Memory B cell (primary cell): ENCODE data around the gene ALDH6A1.
"Not testable (repeated sequence)": the region's sequence is repeated elsewhere in the genome, so short reads cannot be mapped to it uniquely, and the experiment has no call there.

ENCODE experiments used
- ATAC-seq: fragments of 150-1000 bp; cut with Tn5 transposase; 2 replicates; pipeline ENCODE4 v1.10.0; 2021; ENCODE audit warnings: low read depth, mild to moderate bottlenecking, moderate library complexity
- DNase-seq, 2 donors: peaks; one replicate each; pipeline ENCODE4 v3.0.0; 2022; ENCODE audit warnings: low spot score in 2 of 2
- H3K27ac Mint-ChIP-seq: one replicate; pipeline ENCODE4 v1.8.0; 2022; ENCODE audit warnings: mild to moderate bottlenecking, moderate library complexity, mixed read lengths
- H3K27me3 Mint-ChIP-seq: one replicate; pipeline ENCODE4 v1.8.0; 2022; ENCODE audit warnings: mixed read lengths
- H3K36me3 Mint-ChIP-seq: one replicate; pipeline ENCODE4 v1.8.0; 2022; ENCODE audit warnings: mild to moderate bottlenecking, mixed read lengths
- H3K4me1 Mint-ChIP-seq: one replicate; pipeline ENCODE4 v1.8.0; 2022; ENCODE audit warnings: mixed read lengths
- H3K4me3 Mint-ChIP-seq: one replicate; pipeline ENCODE4 v1.8.0; 2022; ENCODE audit warnings: mild to moderate bottlenecking, moderate library complexity, mixed read lengths
- H3K9me3 Mint-ChIP-seq: one replicate; pipeline ENCODE4 v1.8.0; 2022; ENCODE audit warnings: mixed read lengths

The ALDH6A1 gene

GRCh38 chr14:74084277-74085046 is at the start of gene ALDH6A1, which contains the start of gene LIN52:
ALDH6A1 (minus strand) TSS chr14:74084453; CDS start chr14:74084394, 59 bp downstream.
LIN52 (plus strand) TSS chr14:74084956; CDS start chr14:74084975, 19 bp downstream.
- DNase-seq (peak; percentile 97 to 100), ATAC-seq (peak; percentile 87)
- H3K4me1 Mint-ChIP-seq = peaks cover 18% of the 10 kb centered on the region
- H3K27ac Mint-ChIP-seq = peak within 1 kb of the TSS; percentile 89
- H3K36me3 Mint-ChIP-seq = peaks cover 5% of the 10 kb centered on the region
- H3K9me3 Mint-ChIP-seq = no peaks in the 10 kb centered on the region
- no peaks in the 10 kb centered on the region for H3K27me3 Mint-ChIP-seq
- H3K4me3 Mint-ChIP-seq = peak within 1 kb of the TSS; percentile 98

- no peak overlapping the region for H3K4me3 Mint-ChIP-seq
- H3K36me3 Mint-ChIP-seq = peaks cover 16% of the 10 kb centered on the region
- DNase-seq = no peak
- H3K27ac Mint-ChIP-seq = no peak overlapping the region
- H3K9me3 Mint-ChIP-seq = peaks cover 2% of the 10 kb centered on the region
- ATAC-seq = no peak
- no peaks in the 10 kb centered on the region for H3K4me1 Mint-ChIP-seq
- H3K27me3 Mint-ChIP-seq = no peaks in the 10 kb centered on the region
These were observed 43.4 kb upstream of the ALDH6A1 start for GRCh38 chr14:74127634-74128033.

- peaks cover 16% of the 10 kb centered on the region for H3K36me3 Mint-ChIP-seq
- peaks cover 2% of the 10 kb centered on the region for H3K9me3 Mint-ChIP-seq
- no peaks in the 10 kb centered on the region for H3K27me3 Mint-ChIP-seq
- no peak overlapping the region for H3K4me3 Mint-ChIP-seq
- H3K4me1 Mint-ChIP-seq = no peaks in the 10 kb centered on the region
- ATAC-seq (no peak), DNase-seq (no peak)
- H3K27ac Mint-ChIP-seq = no peak overlapping the region
These were observed 42.2 kb upstream of the ALDH6A1 start for GRCh38 chr14:74126315-74127013.

DNA sequence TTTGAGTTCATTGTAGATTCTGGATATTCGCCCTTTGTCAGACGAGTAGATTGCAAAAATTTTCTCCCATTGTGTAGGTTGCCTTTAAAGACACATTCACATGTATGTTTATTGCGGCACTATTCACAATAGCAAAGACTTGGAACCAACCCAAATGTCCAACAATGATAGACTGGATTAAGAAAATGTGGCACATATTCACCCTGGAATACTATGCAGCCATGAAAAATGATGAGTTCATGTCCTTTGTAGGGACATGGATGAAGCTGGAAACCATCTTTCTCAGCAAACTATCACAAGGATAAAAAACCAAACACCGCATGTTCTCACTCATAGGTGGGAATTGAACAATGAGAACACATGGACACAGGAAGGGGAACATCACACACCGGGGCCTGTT is 41.2 kb upstream of the ALDH6A1 start:
- not testable (repeated sequence) for H3K4me3 Mint-ChIP-seq, H3K9me3 Mint-ChIP-seq, H3K27ac Mint-ChIP-seq, H3K4me1 Mint-ChIP-seq, ATAC-seq, DNase-seq, H3K27me3 Mint-ChIP-seq
- H3K36me3 Mint-ChIP-seq = peaks cover 21% of the 10 kb centered on the region

DNA sequence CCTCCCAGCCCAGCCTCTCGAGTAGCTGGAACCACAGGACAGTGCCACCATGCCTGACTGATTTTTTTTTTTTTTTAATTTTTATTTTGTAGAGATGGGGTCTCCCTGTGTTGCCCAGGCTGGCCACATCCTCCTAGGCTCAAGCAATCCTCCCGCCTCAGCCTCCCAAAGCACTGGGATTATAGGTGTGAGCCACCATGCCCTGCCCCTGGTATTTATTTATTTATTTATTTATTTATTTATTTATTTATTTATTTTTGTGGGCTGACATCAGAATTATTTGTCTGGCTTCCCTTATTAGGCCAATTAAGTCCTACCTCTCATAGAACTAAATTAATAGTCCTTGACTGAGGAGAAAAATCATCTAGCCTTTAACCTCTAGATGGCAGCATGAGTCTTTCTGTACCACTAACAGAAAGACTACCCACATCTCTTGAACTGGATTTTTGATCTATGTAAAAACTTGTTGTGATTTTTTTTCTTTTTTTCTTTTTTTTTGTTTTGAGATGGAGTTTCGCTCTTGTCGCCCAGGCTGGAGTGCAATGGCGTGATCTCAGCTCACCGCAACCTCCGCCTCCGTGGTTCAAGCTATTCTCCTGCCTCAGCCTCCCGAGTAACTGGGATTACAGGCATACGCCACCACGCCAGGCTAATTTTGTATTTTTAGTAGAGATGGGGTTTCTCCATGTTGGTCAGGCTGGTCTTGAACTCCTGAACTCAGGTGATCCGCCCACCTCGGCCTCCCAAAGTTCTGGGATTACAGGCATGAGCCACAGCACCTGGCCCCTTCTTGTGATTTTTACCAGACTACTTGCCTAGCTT is 27.4 kb upstream of the ALDH6A1 start:
- DNase-seq (peak in 1 of 2 donors; percentile 18), ATAC-seq (peak; percentile 59)
- H3K27ac Mint-ChIP-seq, H3K4me3 Mint-ChIP-seq, H3K27me3 Mint-ChIP-seq, H3K9me3 Mint-ChIP-seq, H3K4me1 Mint-ChIP-seq: not testable (repeated sequence)
- peaks cover 17% of the 10 kb centered on the region for H3K36me3 Mint-ChIP-seq

DNA sequence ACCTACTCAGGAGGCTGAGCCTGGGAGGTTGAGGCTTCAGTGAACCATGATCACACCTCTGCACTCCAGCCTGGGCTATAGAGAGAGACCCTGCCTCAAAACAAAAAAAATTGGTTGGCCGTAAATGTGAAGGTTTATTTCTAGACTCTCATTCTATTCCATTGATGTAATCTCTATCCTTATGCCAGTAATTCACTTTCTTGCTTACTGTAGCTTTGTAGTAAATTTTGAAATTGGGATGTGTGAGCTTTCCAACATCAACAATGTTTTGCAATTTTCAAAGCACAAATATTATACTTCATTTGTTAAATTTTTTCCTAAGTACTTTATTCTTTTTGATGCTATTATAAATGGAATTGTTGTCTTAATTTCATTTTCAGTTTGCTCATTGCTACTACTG is 25.1 kb upstream of the ALDH6A1 start:
- Mint-ChIP-seq H3K27me3 (no peaks in the 10 kb centered on the region), H3K36me3 (peaks cover 22% of the 10 kb centered on the region), H3K9me3 (no peaks in the 10 kb centered on the region), H3K4me1 (no peaks in the 10 kb centered on the region), H3K27ac (no peak overlapping the region), H3K4me3 (no peak overlapping the region)
- no peak for ATAC-seq
- DNase-seq = no peak

- Mint-ChIP-seq H3K4me3 (no peak overlapping the region), H3K27me3 (no peaks in the 10 kb centered on the region), H3K27ac (no peak overlapping the region), H3K9me3 (no peaks in the 10 kb centered on the region), H3K36me3 (peaks cover 24% of the 10 kb centered on the region), H3K4me1 (no peaks in the 10 kb centered on the region)
- DNase-seq = no peak
- no peak for ATAC-seq
These were observed 21.1 kb upstream of the ALDH6A1 start for GRCh38 chr14:74105381-74105780.

- no peak overlapping the region for H3K4me3 Mint-ChIP-seq
- H3K27ac Mint-ChIP-seq = peak overlapping the region; percentile 0
- DNase-seq = no peak
- peaks cover 13% of the 10 kb centered on the region for H3K36me3 Mint-ChIP-seq
- no peaks in the 10 kb centered on the region for H3K9me3 Mint-ChIP-seq
- no peaks in the 10 kb centered on the region for H3K27me3 Mint-ChIP-seq
- peaks cover 16% of the 10 kb centered on the region for H3K4me1 Mint-ChIP-seq
- no peak for ATAC-seq
These were observed 5.2 kb upstream of the ALDH6A1 start for GRCh38 chr14:74089251-74090020.

DNA sequence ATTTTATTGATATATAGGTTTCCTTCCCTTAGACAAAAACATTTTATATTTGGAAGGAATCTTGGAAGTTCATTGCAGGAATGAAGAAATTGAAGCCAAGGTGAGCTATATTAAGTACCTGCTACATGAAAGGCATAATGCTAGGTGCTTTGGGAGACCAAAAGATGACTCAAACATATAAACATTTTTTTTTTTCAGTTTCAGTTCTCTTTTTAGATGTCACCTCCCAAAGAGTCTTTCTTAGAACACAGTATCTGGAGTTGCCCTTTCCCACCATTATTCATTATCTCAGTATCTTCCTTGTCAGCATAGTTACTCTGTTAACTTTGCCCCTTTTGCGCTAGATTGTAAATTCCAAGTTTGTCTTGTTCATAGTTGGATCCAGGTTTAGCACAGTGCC is 1.6 kb upstream of the ALDH6A1 start:
- H3K27me3 Mint-ChIP-seq = no peaks in the 10 kb centered on the region
- no peaks in the 10 kb centered on the region for H3K9me3 Mint-ChIP-seq
- peak overlapping the region; percentile 98 for H3K4me3 Mint-ChIP-seq
- peaks cover 19% of the 10 kb centered on the region for H3K4me1 Mint-ChIP-seq
- no peak for ATAC-seq
- H3K27ac Mint-ChIP-seq = peak overlapping the region; percentile 89
- peaks cover 7% of the 10 kb centered on the region for H3K36me3 Mint-ChIP-seq
- peak in 1 of 2 donors; percentile 5 for DNase-seq

GRCh38 chr14:74085047-74085637 is 889 bp upstream of the ALDH6A1 start:
- ATAC-seq = no peak
- H3K36me3 Mint-ChIP-seq = peaks cover 5% of the 10 kb centered on the region
- peak overlapping the region; percentile 89 for H3K27ac Mint-ChIP-seq
- no peak for DNase-seq
- H3K9me3 Mint-ChIP-seq = no peaks in the 10 kb centered on the region
- no peaks in the 10 kb centered on the region for H3K27me3 Mint-ChIP-seq
- H3K4me1 Mint-ChIP-seq = peaks cover 18% of the 10 kb centered on the region
- H3K4me3 Mint-ChIP-seq = peak overlapping the region; percentile 98

- Mint-ChIP-seq H3K4me3 (peak overlapping the region; percentile 98), H3K4me1 (peaks cover 14% of the 10 kb centered on the region), H3K27me3 (no peaks in the 10 kb centered on the region), H3K9me3 (no peaks in the 10 kb centered on the region), H3K27ac (peak overlapping the region; percentile 89), H3K36me3 (peaks cover 1% of the 10 kb centered on the region)
- ATAC-seq (no peak), DNase-seq (no peak)
These were observed 423 bp downstream of the ALDH6A1 start for GRCh38 chr14:74083784-74084276.

DNA sequence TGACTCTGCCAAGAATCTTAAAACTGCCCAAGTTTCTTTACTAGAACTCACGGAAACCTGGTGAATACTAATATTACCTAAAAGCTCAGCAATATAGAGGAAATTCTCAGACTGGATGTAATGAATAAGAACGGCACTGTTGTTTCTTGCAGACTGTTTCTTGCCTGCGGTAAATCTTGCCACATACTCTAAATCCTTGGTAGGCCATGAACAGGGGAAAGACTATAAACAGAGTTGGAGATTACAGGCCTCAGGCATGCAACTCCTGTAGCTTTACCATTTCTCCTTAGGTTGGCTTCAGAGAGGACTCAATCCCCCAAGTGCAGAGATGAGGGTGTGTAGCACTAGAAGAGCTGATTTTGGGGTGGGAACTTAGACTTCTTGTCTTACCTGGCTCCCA is 1.1 kb downstream of the ALDH6A1 start:
- Mint-ChIP-seq H3K4me3 (peak overlapping the region; percentile 98), H3K4me1 (peaks cover 11% of the 10 kb centered on the region), H3K36me3 (no peaks in the 10 kb centered on the region), H3K9me3 (no peaks in the 10 kb centered on the region), H3K27ac (peak overlapping the region; percentile 89), H3K27me3 (no peaks in the 10 kb centered on the region)
- ATAC-seq (no peak), DNase-seq (no peak)

GRCh38 chr14:74081491-74081890 is 2.8 kb downstream of the ALDH6A1 start:
- Mint-ChIP-seq H3K27me3 (no peaks in the 10 kb centered on the region), H3K27ac (no peak overlapping the region), H3K36me3 (peaks cover 2% of the 10 kb centered on the region), H3K4me3 (no peak overlapping the region), H3K9me3 (no peaks in the 10 kb centered on the region), H3K4me1 (peaks cover 14% of the 10 kb centered on the region)
- ATAC-seq (no peak), DNase-seq (no peak)
